HepG2 (cell line): Measurements from ENCODE around the gene PLD1. TPM values are rescaled to one million over a fixed set of nuclear protein-coding genes. Genes with fewer than 3 reads are reported as not detected.

Source experiments
- FIP1L1 ChIP-seq: fragments of 200-400 bp; formaldehyde crosslinking; IDR thresholded peaks from 2 replicates; pipeline ENCODE4 v1.6.1; 2018; ENCODE audit warnings: low read depth, mild to moderate bottlenecking, low read length, moderate library complexity, borderline replicate concordance; ENCODE audit not compliant: insufficient read depth
- FOSL2 ChIP-seq: sonication (generic); formaldehyde crosslinking; IDR thresholded peaks from 2 replicates; pipeline ENCODE4 v1.4.0; 2020; ENCODE audit warnings: missing genetic modification reagents
- FOXA3 ChIP-seq: IDR thresholded peaks from 2 replicates; pipeline ENCODE4 v1.6.1; 2016; ENCODE audit warnings: missing genetic modification reagents, missing compliant biosample characterization
- HNF4G ChIP-seq, 2 experiments: sonication (generic) in 1 of 2; formaldehyde crosslinking in 1 of 2; IDR thresholded peaks; 2 replicates each; pipeline versions ENCODE4 v1.4.0 to v1.6.1; 2011 to 2020; ENCODE audit warnings: borderline replicate concordance in 2 of 2, low read depth in 2 of 2, mild to moderate bottlenecking in 2 of 2, low read length in 1 of 2, missing genetic modification reagents in 1 of 2, moderate library complexity in 1 of 2
- KDM1A ChIP-seq: IDR thresholded peaks from 2 replicates; pipeline ENCODE4 v1.6.1; 2016; ENCODE audit warnings: missing compliant biosample characterization
- LRRFIP1 ChIP-seq: sonication (generic); formaldehyde crosslinking; conservative IDR thresholded peaks from 2 replicates; pipeline ENCODE4 v1.4.0; 2020; ENCODE audit warnings: missing genetic modification reagents
- NFIC ChIP-seq: IDR thresholded peaks from 2 replicates; pipeline ENCODE4 v1.6.1; 2012; ENCODE audit warnings: mild to moderate bottlenecking, low read length, inconsistent platforms
- NR1H2 ChIP-seq: sonication (generic); formaldehyde crosslinking; IDR thresholded peaks from 2 replicates; pipeline ENCODE4 v1.8.1; 2022; ENCODE audit warnings: low read depth, missing genetic modification reagents, borderline replicate concordance
- SAP130 ChIP-seq: IDR thresholded peaks from 2 replicates; pipeline ENCODE4 v1.6.1; 2016; ENCODE audit warnings: low read depth
- ZNF329 ChIP-seq: sonication (generic); formaldehyde crosslinking; IDR thresholded peaks from 2 replicates; pipeline ENCODE4 v1.9.0; 2021; ENCODE audit warnings: low read depth, mild to moderate bottlenecking, missing genetic modification reagents
- ZNF367 ChIP-seq: sonication (generic); formaldehyde crosslinking; IDR thresholded peaks from 2 replicates; pipeline ENCODE4 v1.4.0; 2020; ENCODE audit warnings: missing genetic modification reagents, borderline replicate concordance
- ZNF496 ChIP-seq: sonication (generic); formaldehyde crosslinking; IDR thresholded peaks from 2 replicates; pipeline ENCODE4 v1.8.1; 2023; ENCODE audit warnings: mild to moderate bottlenecking, moderate library complexity, missing genetic modification reagents; ENCODE audit not compliant: insufficient replicate concordance
- ZNF720 ChIP-seq: sonication (generic); formaldehyde crosslinking; IDR thresholded peaks from 2 replicates; pipeline ENCODE4 v1.4.0; 2020; ENCODE audit warnings: missing genetic modification reagents
- ZNF790 ChIP-seq: sonication (generic); formaldehyde crosslinking; IDR thresholded peaks from 2 replicates; pipeline ENCODE4 v1.8.0; 2022; ENCODE audit warnings: missing genetic modification reagents, mild to moderate bottlenecking, borderline replicate concordance
- ZNF792 ChIP-seq: IDR thresholded peaks from 2 replicates; pipeline ENCODE4 v1.6.1; 2016
- polyA plus RNA-seq, 8 experiments: library from polyadenylated mRNA; depleted of rRNA in 3 of 8; stranded (reverse) in 7 of 8; unstranded in 1 of 8; fragments of >200 nt; fragmentation: Illumina TruSeq in 4 of 8; extraction: Trizol in 4 of 8; gene quantifications; 2 replicates each; pipeline versions ENCODE4 v1.2.1 to v1.2.3, GENCODE V29; 2011 to 2016; ENCODE audit warnings: low read depth in 4 of 8, missing spikeins in 1 of 8, mixed read lengths in 1 of 8; ENCODE audit not compliant: insufficient read depth in 1 of 8
- total RNA-seq, 5 experiments: library from RNA; depleted of rRNA; stranded (reverse); fragments of >200 nt; fragmentation: Illumina TruSeq; extraction: Trizol; gene quantifications; 2 replicates each; pipeline ENCODE4 v1.2.3, GENCODE V29; 2016; ENCODE audit warnings: low read depth in 1 of 5
- TF ChIP-seq, protein P1 (sequence below): sonication (generic); formaldehyde crosslinking; IDR thresholded peaks from 2 replicates; pipeline ENCODE4 v1.8.0; 2022; ENCODE audit warnings: missing genetic modification reagents, mild to moderate bottlenecking, borderline replicate concordance
- TF ChIP-seq, protein P2 (sequence below): sonication (generic); formaldehyde crosslinking; IDR thresholded peaks from 2 replicates; pipeline ENCODE4 v1.4.0; 2020; ENCODE audit warnings: missing genetic modification reagents, mild to moderate bottlenecking, borderline replicate concordance
- TF ChIP-seq, protein P3 (sequence below): sonication (generic); formaldehyde crosslinking; IDR thresholded peaks from 2 replicates; pipeline ENCODE4 v1.8.0; 2023; ENCODE audit warnings: mild to moderate bottlenecking, missing genetic modification reagents
- TF ChIP-seq, protein P4 (sequence below): sonication (generic); formaldehyde crosslinking; IDR thresholded peaks from 2 replicates; pipeline ENCODE4 v1.8.1; 2023; ENCODE audit warnings: missing genetic modification reagents, inconsistent platforms, borderline replicate concordance

Gene PLD1
- total and polyA plus RNA-seq, 2 of the 13 experiments (the other 11 are each of a cell fraction or from before 2014, with no cell fraction given), result 27.1 to 59.4 TPM

- TF ChIP-seq ZNF720 (CRISPR knock-in tag) (no peak), ZNF329 (no peak), FIP1L1 (no peak), HNF4G (IDR thresholded peaks at IDR 0.05; ENCODE audit: borderline replicate concordance, low read depth, low read length) (peak; percentile 50; the same call in 1 of the 2 replicates), HNF4G (CRISPR knock-in tag; IDR thresholded peaks at IDR 0.05; ENCODE audit: borderline replicate concordance, low read depth) (no peak), NFIC (peak; percentile 98), ZNF790 (CRISPR knock-in tag) (no peak), ZNF367 (CRISPR knock-in tag) (peak; percentile 89; the same call in 1 of the 2 replicates), FOSL2 (CRISPR knock-in tag) (peak; percentile 96), SAP130 (CRISPR knock-in tag) (peak; percentile 89), KDM1A (CRISPR knock-in tag) (no peak), LRRFIP1 (CRISPR knock-in tag) (peak; percentile 70; the same call in 1 of the 2 replicates), NR1H2 (CRISPR knock-in tag) (no peak), FOXA3 (CRISPR knock-in tag) (peak; percentile 98), ZNF792 (CRISPR knock-in tag) (no peak), ZNF496 (CRISPR knock-in tag) (no peak)
- TF ChIP-seq, protein P1, sequence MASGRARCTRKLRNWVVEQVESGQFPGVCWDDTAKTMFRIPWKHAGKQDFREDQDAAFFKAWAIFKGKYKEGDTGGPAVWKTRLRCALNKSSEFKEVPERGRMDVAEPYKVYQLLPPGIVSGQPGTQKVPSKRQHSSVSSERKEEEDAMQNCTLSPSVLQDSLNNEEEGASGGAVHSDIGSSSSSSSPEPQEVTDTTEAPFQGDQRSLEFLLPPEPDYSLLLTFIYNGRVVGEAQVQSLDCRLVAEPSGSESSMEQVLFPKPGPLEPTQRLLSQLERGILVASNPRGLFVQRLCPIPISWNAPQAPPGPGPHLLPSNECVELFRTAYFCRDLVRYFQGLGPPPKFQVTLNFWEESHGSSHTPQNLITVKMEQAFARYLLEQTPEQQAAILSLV (CRISPR knock-in tag), result no peak
- TF ChIP-seq, protein P2, sequence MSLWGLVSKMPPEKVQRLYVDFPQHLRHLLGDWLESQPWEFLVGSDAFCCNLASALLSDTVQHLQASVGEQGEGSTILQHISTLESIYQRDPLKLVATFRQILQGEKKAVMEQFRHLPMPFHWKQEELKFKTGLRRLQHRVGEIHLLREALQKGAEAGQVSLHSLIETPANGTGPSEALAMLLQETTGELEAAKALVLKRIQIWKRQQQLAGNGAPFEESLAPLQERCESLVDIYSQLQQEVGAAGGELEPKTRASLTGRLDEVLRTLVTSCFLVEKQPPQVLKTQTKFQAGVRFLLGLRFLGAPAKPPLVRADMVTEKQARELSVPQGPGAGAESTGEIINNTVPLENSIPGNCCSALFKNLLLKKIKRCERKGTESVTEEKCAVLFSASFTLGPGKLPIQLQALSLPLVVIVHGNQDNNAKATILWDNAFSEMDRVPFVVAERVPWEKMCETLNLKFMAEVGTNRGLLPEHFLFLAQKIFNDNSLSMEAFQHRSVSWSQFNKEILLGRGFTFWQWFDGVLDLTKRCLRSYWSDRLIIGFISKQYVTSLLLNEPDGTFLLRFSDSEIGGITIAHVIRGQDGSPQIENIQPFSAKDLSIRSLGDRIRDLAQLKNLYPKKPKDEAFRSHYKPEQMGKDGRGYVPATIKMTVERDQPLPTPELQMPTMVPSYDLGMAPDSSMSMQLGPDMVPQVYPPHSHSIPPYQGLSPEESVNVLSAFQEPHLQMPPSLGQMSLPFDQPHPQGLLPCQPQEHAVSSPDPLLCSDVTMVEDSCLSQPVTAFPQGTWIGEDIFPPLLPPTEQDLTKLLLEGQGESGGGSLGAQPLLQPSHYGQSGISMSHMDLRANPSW, result 0 out of 2 replicates have a peak, but pooled peaks have one; percentile 41
- TF ChIP-seq, protein P3, sequence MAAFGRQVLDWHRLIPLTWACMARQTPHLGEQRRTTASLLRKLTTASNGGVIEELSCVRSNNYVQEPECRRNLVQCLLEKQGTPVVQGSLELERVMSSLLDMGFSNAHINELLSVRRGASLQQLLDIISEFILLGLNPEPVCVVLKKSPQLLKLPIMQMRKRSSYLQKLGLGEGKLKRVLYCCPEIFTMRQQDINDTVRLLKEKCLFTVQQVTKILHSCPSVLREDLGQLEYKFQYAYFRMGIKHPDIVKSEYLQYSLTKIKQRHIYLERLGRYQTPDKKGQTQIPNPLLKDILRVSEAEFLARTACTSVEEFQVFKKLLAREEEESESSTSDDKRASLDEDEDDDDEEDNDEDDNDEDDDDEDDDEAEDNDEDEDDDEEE (CRISPR knock-in tag), result no peak
- TF ChIP-seq, protein P4, sequence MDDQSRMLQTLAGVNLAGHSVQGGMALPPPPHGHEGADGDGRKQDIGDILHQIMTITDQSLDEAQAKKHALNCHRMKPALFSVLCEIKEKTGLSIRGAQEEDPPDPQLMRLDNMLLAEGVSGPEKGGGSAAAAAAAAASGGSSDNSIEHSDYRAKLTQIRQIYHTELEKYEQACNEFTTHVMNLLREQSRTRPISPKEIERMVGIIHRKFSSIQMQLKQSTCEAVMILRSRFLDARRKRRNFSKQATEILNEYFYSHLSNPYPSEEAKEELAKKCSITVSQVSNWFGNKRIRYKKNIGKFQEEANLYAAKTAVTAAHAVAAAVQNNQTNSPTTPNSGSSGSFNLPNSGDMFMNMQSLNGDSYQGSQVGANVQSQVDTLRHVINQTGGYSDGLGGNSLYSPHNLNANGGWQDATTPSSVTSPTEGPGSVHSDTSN (CRISPR knock-in tag), result no peak
Measured at GRCh38 chr3:171806200-171807128, 3.8 kb downstream of the PLD1 start (continued).
